ENCODE results near the gene LRRC34. TPM values are rescaled to one million over a fixed set of nuclear protein-coding genes. Genes with fewer than 3 reads are reported as not detected.

The LRRC34 gene
- total and polyA plus RNA-seq, 2 donors (not counting 1 experiment from before 2014, with no cell fraction given) = 3.5 to 11.8 TPM

GRCh38 chr3:169861871-169862270 lies 49.2 kb upstream of the LRRC34 start:
- TF ChIP-seq EZH2 (IDR thresholded peaks at IDR 0.05; ENCODE audit: borderline replicate concordance, insufficient read depth, low read depth, low read length, poor library complexity, severe bottlenecking) (no peak), CTCF (IDR thresholded peaks at IDR 0.05) (no peak)
- Histone ChIP-seq H3K27ac (ENCODE audit: low read length in 2 of 2) (no peak overlapping the region), H3K4me1 (ENCODE audit: control insufficient read depth in 2 of 2, insufficient read depth in 2 of 2, low read length in 2 of 2) (peaks cover 27 to 32% of the 10 kb centered on the region in 2 donors), H3K27me3 (replicated peaks in 1 of 4; ENCODE audit: control extremely low read depth in 1 of 4, control insufficient read depth in 3 of 4, insufficient read depth in 4 of 4, low read length in 3 of 4) (no peaks in the 10 kb centered on the region), H3K4me3 (ENCODE audit: control extremely low read depth in 1 of 5, extremely low read depth in 1 of 5, insufficient read depth in 1 of 5, low read depth in 2 of 5, low read length in 4 of 5) (no peak overlapping the region), H2AFZ (ENCODE audit: insufficient read depth, low read depth, low read length, poor library complexity, severe bottlenecking) (no peak overlapping the region), H3K4me2 (replicated peaks; ENCODE audit: low read depth, low read length, poor library complexity, severe bottlenecking) (no peak overlapping the region), H4K20me1 (ENCODE audit: control insufficient read depth, insufficient read depth, low read length, poor library complexity, severe bottlenecking) (no peaks in the 10 kb centered on the region), H3K79me2 (ENCODE audit: control insufficient read depth, insufficient read depth, low read length) (no peaks in the 10 kb centered on the region), H3K9me3 (ENCODE audit: control extremely low read depth in 1 of 3, control insufficient read depth in 2 of 3, insufficient read depth in 1 of 3, low read length in 2 of 3) (no peaks in the 10 kb centered on the region), H3K36me3 (replicated peaks in 1 of 2; ENCODE audit: control extremely low read depth in 1 of 2, control insufficient read depth in 1 of 2, extremely low read depth in 1 of 2, insufficient read depth in 2 of 2, low read length in 1 of 2) (no peaks in the 10 kb centered on the region), H3K9ac (ENCODE audit: low read length) (no peak overlapping the region)
- POLR2A ChIA-PET = interaction anchor here (0.6 kb wide), 1 partner anchor 159 kb away, joined by 5 read pairs; no protein-coding TSS in a partner anchor
- Mint-ChIP-seq H3K9me3 (ENCODE audit: insufficient read depth) (no peaks in the 10 kb centered on the region), H3K27ac (no peak overlapping the region), H3K4me3 (no peak overlapping the region), H3K4me1 (peaks cover 23% of the 10 kb centered on the region), H3K27me3 (no peaks in the 10 kb centered on the region)
- intact Hi-C loops (cut with micrococcal nuclease) = loop anchor here (2.0 to 10.0 kb wide), 5 partner anchors 69 to 553 kb away; partner anchors contain the start of genes CLDN11, GPR160, MYNN and PHC3
- CTCF ChIA-PET = interaction anchor here (0.6 to 6.1 kb wide), 26 partner anchors 9 to 267 kb away, joined by 3 to 70 read pairs (median 4); partner anchors contain the start of genes LRRC34, LRRIQ4 and SEC62
- DNase-seq = no peak
- 97% methylated on average over 4 of the region's 5 CpGs for WGBS (ENCODE audit: insufficient coverage)
- ATAC-seq (ENCODE audit: low read depth) = no peak

- Mint-ChIP-seq H3K4me3 (no peak overlapping the region), H3K27me3 (peaks cover 3% of the 10 kb centered on the region), H3K4me1 (no peaks in the 10 kb centered on the region), H3K9me3 (ENCODE audit: insufficient read depth) (no peaks in the 10 kb centered on the region), H3K27ac (no peak overlapping the region)
- Histone ChIP-seq H4K20me1 (ENCODE audit: control insufficient read depth, insufficient read depth, low read length, poor library complexity, severe bottlenecking) (no peaks in the 10 kb centered on the region), H2AFZ (ENCODE audit: insufficient read depth, low read depth, low read length, poor library complexity, severe bottlenecking) (no peak overlapping the region), H3K9me3 (ENCODE audit: control extremely low read depth in 1 of 3, control insufficient read depth in 2 of 3, insufficient read depth in 1 of 3, low read length in 2 of 3) (no peaks in the 10 kb centered on the region), H3K4me2 (replicated peaks; ENCODE audit: low read depth, low read length, poor library complexity, severe bottlenecking) (no peak overlapping the region), H3K4me1 (ENCODE audit: control insufficient read depth in 2 of 2, insufficient read depth in 2 of 2, low read length in 2 of 2) (no peaks in the 10 kb centered on the region), H3K27ac (ENCODE audit: low read length in 2 of 2) (no peak overlapping the region), H3K9ac (ENCODE audit: low read length) (no peak overlapping the region), H3K4me3 (ENCODE audit: control extremely low read depth in 1 of 5, extremely low read depth in 1 of 5, insufficient read depth in 1 of 5, low read depth in 2 of 5, low read length in 4 of 5) (no peak overlapping the region), H3K27me3 (replicated peaks in 1 of 4; ENCODE audit: control extremely low read depth in 1 of 4, control insufficient read depth in 3 of 4, insufficient read depth in 4 of 4, low read length in 3 of 4) (no peaks in the 10 kb centered on the region), H3K79me2 (ENCODE audit: control insufficient read depth, insufficient read depth, low read length) (no peaks in the 10 kb centered on the region), H3K36me3 (replicated peaks in 1 of 2; ENCODE audit: control extremely low read depth in 1 of 2, control insufficient read depth in 1 of 2, extremely low read depth in 1 of 2, insufficient read depth in 2 of 2, low read length in 1 of 2) (no peaks in the 10 kb centered on the region)
- WGBS (ENCODE audit: insufficient coverage) = 100% methylated on average over 1 of the region's 2 CpGs
- TF ChIP-seq CTCF (IDR thresholded peaks at IDR 0.05) (no peak), EZH2 (IDR thresholded peaks at IDR 0.05; ENCODE audit: borderline replicate concordance, insufficient read depth, low read depth, low read length, poor library complexity, severe bottlenecking) (no peak)
- DNase-seq = no peak
- intact Hi-C loops (cut with micrococcal nuclease) = no loop called here
- no peak for ATAC-seq (ENCODE audit: low read depth)
- ChIA-PET CTCF (no interaction called here), POLR2A (no interaction called here)
These were observed 45.1 kb upstream of the LRRC34 start for GRCh38 chr3:169857811-169858210.

Data from B cell (primary cell).